ENCODE data around the gene ANKRD23.

GRCh38 chr2:96837575-96837974 is 6.2 kb downstream of the ANKRD23 start:
- TF ChIP-seq, protein P1, sequence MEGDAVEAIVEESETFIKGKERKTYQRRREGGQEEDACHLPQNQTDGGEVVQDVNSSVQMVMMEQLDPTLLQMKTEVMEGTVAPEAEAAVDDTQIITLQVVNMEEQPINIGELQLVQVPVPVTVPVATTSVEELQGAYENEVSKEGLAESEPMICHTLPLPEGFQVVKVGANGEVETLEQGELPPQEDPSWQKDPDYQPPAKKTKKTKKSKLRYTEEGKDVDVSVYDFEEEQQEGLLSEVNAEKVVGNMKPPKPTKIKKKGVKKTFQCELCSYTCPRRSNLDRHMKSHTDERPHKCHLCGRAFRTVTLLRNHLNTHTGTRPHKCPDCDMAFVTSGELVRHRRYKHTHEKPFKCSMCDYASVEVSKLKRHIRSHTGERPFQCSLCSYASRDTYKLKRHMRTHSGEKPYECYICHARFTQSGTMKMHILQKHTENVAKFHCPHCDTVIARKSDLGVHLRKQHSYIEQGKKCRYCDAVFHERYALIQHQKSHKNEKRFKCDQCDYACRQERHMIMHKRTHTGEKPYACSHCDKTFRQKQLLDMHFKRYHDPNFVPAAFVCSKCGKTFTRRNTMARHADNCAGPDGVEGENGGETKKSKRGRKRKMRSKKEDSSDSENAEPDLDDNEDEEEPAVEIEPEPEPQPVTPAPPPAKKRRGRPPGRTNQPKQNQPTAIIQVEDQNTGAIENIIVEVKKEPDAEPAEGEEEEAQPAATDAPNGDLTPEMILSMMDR (IDR thresholded peaks at IDR 0.05; ENCODE audit: poor library complexity, severe bottlenecking), result no peak
- TF ChIP-seq POLR2AphosphoS5 (IDR thresholded peaks at IDR 0.05) (no peak), EZH2 (IDR thresholded peaks at IDR 0.05; ENCODE audit: borderline replicate concordance, insufficient read depth, low read length, poor library complexity, severe bottlenecking) (no peak)
